CD14-positive monocyte (primary cell): ENCODE data around the gene OTOS. TPM values are rescaled to one million over a fixed set of nuclear protein-coding genes. Genes with fewer than 3 reads are reported as not detected.

ENCODE experiments used
- DNase-seq, 3 donors: peaks; one replicate each; pipeline ENCODE4 v3.0.0-alpha.2; 2011 to 2022
- H2AFZ ChIP-seq: 2 replicates; pipeline ENCODE4 v1.6.0; 2012; ENCODE audit warnings: mild to moderate bottlenecking, low read depth, low read length, inconsistent platforms; ENCODE audit not compliant: insufficient read depth, poor library complexity, severe bottlenecking
- H3K27ac ChIP-seq, 2 donors: 1 replicate in 1 of 2; 2 replicates in 1 of 2; pipeline ENCODE4 v1.5.1; 2012 to 2013; ENCODE audit warnings: low read length in 2 of 2, control low read depth in 1 of 2, inconsistent platforms in 1 of 2, low read depth in 1 of 2, mild to moderate bottlenecking in 1 of 2
- H3K27me3 ChIP-seq, 2 donors: one replicate each; pipeline versions ENCODE4 v1.6.0 to v1.6.1; 2011 to 2013; ENCODE audit warnings: low read length in 2 of 2; ENCODE audit not compliant: control insufficient read depth in 2 of 2, insufficient read depth in 2 of 2
- H3K36me3 ChIP-seq, 2 donors: replicated peaks in 1 of 2; 1 replicate in 1 of 2; 2 replicates in 1 of 2; pipeline versions ENCODE4 v1.5.1 to v1.6.1; 2012 to 2013; ENCODE audit warnings: low read length in 2 of 2, control low read depth in 1 of 2, inconsistent platforms in 1 of 2, mild to moderate bottlenecking in 1 of 2; ENCODE audit not compliant: insufficient read depth in 2 of 2, control insufficient read depth in 1 of 2
- H3K4me1 ChIP-seq, 2 donors: 1 replicate in 1 of 2; 2 replicates in 1 of 2; pipeline versions ENCODE4 v1.5.1 to v1.6.1; 2012 to 2013; ENCODE audit warnings: low read length in 2 of 2, control low read depth in 1 of 2, inconsistent platforms in 1 of 2, mild to moderate bottlenecking in 1 of 2, moderate library complexity in 1 of 2; ENCODE audit not compliant: insufficient read depth in 2 of 2, control insufficient read depth in 1 of 2
- H3K4me2 ChIP-seq: replicated peaks from 2 replicates; pipeline ENCODE3; 2012; ENCODE audit warnings: low read length, moderate library complexity, mild to moderate bottlenecking; ENCODE audit not compliant: poor library complexity, severe bottlenecking; ENCODE audit errors: extremely low read depth
- H3K4me3 ChIP-seq, 3 experiments: fragments of 200-600 bp in 1 of 3; sonication (generic) in 1 of 3; replicated peaks in 1 of 3; 1 replicate in 2 of 3; 2 replicates in 1 of 3; pipeline ENCODE4 v1.5.1; 2011 to 2013; ENCODE audit warnings: low read length in 3 of 3, mild to moderate bottlenecking in 3 of 3, control low read depth in 2 of 3, low read depth in 2 of 3, inconsistent platforms in 1 of 3, moderate library complexity in 1 of 3
- H3K79me2 ChIP-seq: 2 replicates; pipeline ENCODE4 v1.6.0; 2012; ENCODE audit warnings: mild to moderate bottlenecking, control low read depth, inconsistent platforms, low read length, moderate library complexity; ENCODE audit not compliant: insufficient read depth
- H3K9ac ChIP-seq: 2 replicates; pipeline ENCODE4 v1.6.0; 2017; ENCODE audit warnings: low read length, mild to moderate bottlenecking; ENCODE audit not compliant: insufficient read depth, poor library complexity, severe bottlenecking
- H3K9me3 ChIP-seq, 2 donors: replicated peaks in 1 of 2; 1 replicate in 1 of 2; 2 replicates in 1 of 2; pipeline versions ENCODE4 v1.5.1 to v1.6.1; 2012 to 2013; ENCODE audit warnings: low read length in 2 of 2, control low read depth in 1 of 2; ENCODE audit not compliant: control insufficient read depth in 1 of 2, insufficient read depth in 1 of 2
- H4K20me1 ChIP-seq: 2 replicates; pipeline ENCODE4 v1.6.0; 2012; ENCODE audit warnings: mild to moderate bottlenecking, low read length, control low read depth, moderate library complexity; ENCODE audit not compliant: insufficient read depth
- H3K27ac Mint-ChIP-seq, 7 donors: one replicate each; pipeline ENCODE4 v1.8.0; 2020; ENCODE audit warnings: mild to moderate bottlenecking in 7 of 7, mixed read lengths in 7 of 7, moderate library complexity in 6 of 7, inconsistent platforms in 2 of 7
- H3K27me3 Mint-ChIP-seq, 3 donors: one replicate each; pipeline ENCODE4 v1.8.0; 2021 to 2022; ENCODE audit warnings: low read depth in 3 of 3, mild to moderate bottlenecking in 3 of 3, mixed read lengths in 3 of 3, moderate library complexity in 3 of 3, inconsistent platforms in 1 of 3
- H3K36me3 Mint-ChIP-seq, 2 donors: one replicate each; pipeline ENCODE4 v1.8.0; 2020; ENCODE audit warnings: mixed read lengths in 2 of 2, inconsistent platforms in 1 of 2, mild to moderate bottlenecking in 1 of 2
- H3K4me1 Mint-ChIP-seq: one replicate; pipeline ENCODE4 v1.8.0; 2020; ENCODE audit warnings: mild to moderate bottlenecking, mixed read lengths
- H3K4me3 Mint-ChIP-seq, 2 donors: one replicate each; pipeline ENCODE4 v1.8.0; 2020; ENCODE audit warnings: mild to moderate bottlenecking in 2 of 2, mixed read lengths in 2 of 2, moderate library complexity in 1 of 2
- H3K9me3 Mint-ChIP-seq, 7 donors: one replicate each; pipeline ENCODE4 v1.8.0; 2020 to 2022; ENCODE audit warnings: mixed read lengths in 7 of 7, mild to moderate bottlenecking in 6 of 7, moderate library complexity in 6 of 7, inconsistent platforms in 2 of 7
- CTCF ChIP-seq: fragments of 200-600 bp; IDR thresholded peaks from one replicate; pipeline ENCODE4 v1.8.0; 2022; ENCODE audit warnings: antibody characterized with exemption, mild to moderate bottlenecking
- WGBS: methylation state at CpG from one replicate; pipeline ENCODE4 v1.1.5; 2013; ENCODE audit warnings: missing lambda C conversion rate; ENCODE audit not compliant: insufficient coverage; 5-methylcytosine and 5-hydroxymethylcytosine counted together
- intact Hi-C, 2 donors: fragments of 100-400 bp; cut with micrococcal nuclease; formaldehyde crosslinking; loops; one replicate each; pipeline versions ENCODE4 v1.15.0 to v1.15.1; 2023
- polyA plus RNA-seq, 3 donors: library from polyadenylated mRNA; depleted of rRNA in 1 of 3; unstranded in 2 of 3; stranded (reverse) in 1 of 3; fragments of 300-500 nt in 2 of 3; fragments of >200 nt in 1 of 3; fragmentation: Illumina TruSeq in 2 of 3; gene quantifications; 1 replicate in 2 of 3; 2 replicates in 1 of 3; pipeline ENCODE4 v1.2.3, GENCODE V29; 2012 to 2021

Gene OTOS
- polyA plus RNA-seq, 3 donors = not detected

GRCh38 chr2:240146627-240147278 lies 6.3 kb upstream of the OTOS start:
- no peak overlapping the region for H2AFZ ChIP-seq
- intact Hi-C loops = loop anchor here in 1 of 2 donors (2.0 kb wide), 1 partner anchor 1112 kb away; no protein-coding TSS in a partner anchor
- Mint-ChIP-seq H3K9me3 (peaks cover 0 to 4% (median 1%) of the 10 kb centered on the region in 7 donors), H3K27ac (no peak overlapping the region), H3K4me1 (peaks cover 4% of the 10 kb centered on the region), H3K4me3 (no peak overlapping the region), H3K36me3 (no peaks in the 10 kb centered on the region), H3K27me3 (peaks cover 5 to 15% (median 6%) of the 10 kb centered on the region in 3 donors)
- H3K4me1 ChIP-seq = no peaks in the 10 kb centered on the region
- H3K4me2 ChIP-seq = no peak overlapping the region
- H3K36me3 ChIP-seq = no peaks in the 10 kb centered on the region
- no peaks in the 10 kb centered on the region for H3K79me2 ChIP-seq
- H4K20me1 ChIP-seq = no peaks in the 10 kb centered on the region
- H3K9ac ChIP-seq = no peak overlapping the region
- H3K27ac ChIP-seq = no peak overlapping the region
- no peak overlapping the region for H3K4me3 ChIP-seq
- no peaks in the 10 kb centered on the region for H3K9me3 ChIP-seq
- H3K27me3 ChIP-seq = no peaks in the 10 kb centered on the region
- TF ChIP-seq CTCF = no peak
- no peak for DNase-seq
- WGBS = 87% methylated on average over 4 of the region's 12 CpGs

- DNase-seq = no peak
- Mint-ChIP-seq H3K4me1 (peaks cover 4% of the 10 kb centered on the region), H3K36me3 (no peaks in the 10 kb centered on the region), H3K4me3 (no peak overlapping the region), H3K27me3 (peaks cover 3 to 12% (median 6%) of the 10 kb centered on the region in 3 donors), H3K9me3 (peaks cover 0 to 4% (median 1%) of the 10 kb centered on the region in 7 donors), H3K27ac (peak overlapping the region in 1 of 7 donors; percentile 46)
- Histone ChIP-seq H3K79me2 (no peaks in the 10 kb centered on the region), H3K4me2 (no peak overlapping the region), H3K27ac (no peak overlapping the region), H3K4me3 (no peak overlapping the region), H3K9ac (no peak overlapping the region), H2AFZ (no peak overlapping the region), H3K36me3 (no peaks in the 10 kb centered on the region), H3K27me3 (no peaks in the 10 kb centered on the region), H4K20me1 (no peaks in the 10 kb centered on the region), H3K4me1 (no peaks in the 10 kb centered on the region), H3K9me3 (no peaks in the 10 kb centered on the region)
- WGBS = 71% methylated on average over 10 of the region's 10 CpGs
- TF ChIP-seq CTCF = no peak
- intact Hi-C loops = loop anchor here in 1 of 2 donors (2.0 kb wide), 1 partner anchor 1111 kb away; no protein-coding TSS in a partner anchor
Measured at GRCh38 chr2:240146141-240146561, 5.7 kb upstream of the OTOS start.
